Panc1 (cell line): ENCODE results near the gene XPNPEP1. TPM values are rescaled to one million over a fixed set of nuclear protein-coding genes. Genes with fewer than 3 reads are reported as not detected.

Experiments
- ATAC-seq: fragments of 200-7000 bp; cut with Tn5 transposase; 2 replicates; pipeline ENCODE4 v1.9.1; 2020; ENCODE audit warnings: mild to moderate bottlenecking, moderate library complexity
- BruUV-seq: library from RNA; stranded (reverse); fragments of 400-500 nt; replicated peaks from 2 replicates; lab custom pipeline; 2021; lab: Mats Ljungman, UMichigan
- CTCF ChIA-PET: fragments of 300-600 bp; sonication (Branson Sonifier 250); formaldehyde crosslinking; loops from one replicate; lab custom pipeline; 2022; ENCODE audit warnings: antibody characterized with exemption; lab: Charles Lee
- POLR2A ChIA-PET: fragments of 300-600 bp; sonication (Branson Sonifier 250); formaldehyde crosslinking; loops from one replicate; lab custom pipeline; 2022; ENCODE audit warnings: antibody characterized with exemption; lab: Charles Lee
- DNase-seq: peaks from one replicate; pipeline ENCODE4 v3.0.0-alpha.2; 2010; ENCODE audit warnings: low read depth, low spot score
- H3K27ac ChIP-seq: 2 replicates; pipeline ENCODE4 v1.5.1; 2011; ENCODE audit warnings: mild to moderate bottlenecking, low read length, inconsistent platforms
- H3K27me3 ChIP-seq: fragments of 200-500 bp; sonication (Bioruptor generic); 2 replicates; pipeline ENCODE4 v1.6.0; 2014; ENCODE audit warnings: low read length, inconsistent platforms; ENCODE audit not compliant: control insufficient read depth, insufficient read depth
- H3K36me3 ChIP-seq: fragments of 200-500 bp; sonication (Bioruptor generic); 2 replicates; pipeline ENCODE4 v1.5.1; 2014; ENCODE audit warnings: inconsistent platforms, mild to moderate bottlenecking, low read length, moderate library complexity; ENCODE audit not compliant: control insufficient read depth, insufficient read depth
- H3K4me1 ChIP-seq: 2 replicates; pipeline ENCODE4 v1.5.1; 2011; ENCODE audit warnings: inconsistent platforms, mild to moderate bottlenecking, low read length, moderate library complexity; ENCODE audit not compliant: control insufficient read depth, insufficient read depth
- H3K4me3 ChIP-seq, 2 experiments: 2 replicates each; pipeline ENCODE4 v1.5.1; 2011 to 2012; ENCODE audit warnings: low read depth in 2 of 2, low read length in 2 of 2, mild to moderate bottlenecking in 2 of 2, inconsistent platforms in 1 of 2, moderate library complexity in 1 of 2
- H3K9me3 ChIP-seq: fragments of 200-500 bp; sonication (Bioruptor generic); 2 replicates; pipeline ENCODE4 v1.5.1; 2014; ENCODE audit warnings: low read depth, mild to moderate bottlenecking, inconsistent platforms, low read length, moderate library complexity; ENCODE audit not compliant: control insufficient read depth, insufficient read depth
- CTCF ChIP-seq: fragments of 450-650 bp; IDR thresholded peaks from 2 replicates; pipeline ENCODE4 v1.5.1; 2017; ENCODE audit warnings: mild to moderate bottlenecking
- POLR2AphosphoS5 ChIP-seq: IDR thresholded peaks from 2 replicates; pipeline ENCODE4 v1.6.1; 2012; ENCODE audit warnings: mild to moderate bottlenecking, low read depth, low read length, moderate library complexity
- REST ChIP-seq, 2 experiments: IDR thresholded peaks; 2 replicates each; pipeline ENCODE4 v1.6.1; 2011 to 2012; ENCODE audit warnings: low read depth in 2 of 2, control low read depth in 1 of 2, low read length in 1 of 2, mild to moderate bottlenecking in 1 of 2, moderate library complexity in 1 of 2; ENCODE audit not compliant: insufficient read depth in 1 of 2
- SIN3A ChIP-seq: IDR thresholded peaks from 2 replicates; pipeline ENCODE4 v1.6.1; 2012; ENCODE audit warnings: low read depth, mild to moderate bottlenecking, low read length, moderate library complexity, borderline replicate concordance; ENCODE audit not compliant: insufficient read depth
- TCF7L2 ChIP-seq: IDR thresholded peaks from 2 replicates; pipeline ENCODE4 v1.6.1; 2011; ENCODE audit warnings: mild to moderate bottlenecking, low read depth, low read length, inconsistent platforms
- in situ Hi-C: cut with HindIII; loops from 2 replicates; pipeline ENCODE4 v1.10.0; 2016; ENCODE audit warnings: low sequenced_read_pairs, low pct_unique_long_range_greater_than_20kb
- intact Hi-C: fragments of 100-400 bp; cut with micrococcal nuclease; formaldehyde crosslinking; loops from one replicate; pipeline ENCODE4 v1.10.0; 2022; ENCODE audit not compliant: unreplicated experiment
- total RNA-seq: library from RNA; stranded (reverse); gene quantifications from one replicate; pipeline ENCODE4 v1.2.1, GENCODE V29; 2021; ENCODE audit not compliant: unreplicated experiment

Gene XPNPEP1
- total RNA-seq, 1 experiment from 2014 or later, result 61.2 TPM

GRCh38 chr10:109892931-109893330 is 30.4 kb downstream of the XPNPEP1 start:
- TF ChIP-seq POLR2AphosphoS5 (no peak), SIN3A (no peak), TCF7L2 (no peak), CTCF (no peak), REST (IDR thresholded peaks at IDR 0.05; ENCODE audit: insufficient read depth in 1 of 2, low read depth in 2 of 2, low read length in 1 of 2) (no peak)
- ATAC-seq (no peak), DNase-seq (no peak)
- ChIA-PET POLR2A (no interaction called here), CTCF (no interaction called here)
- H3K4me1 ChIP-seq, result no peaks in the 10 kb centered on the region
- no TSS peak for BruUV-seq
- peaks cover 7% of the 10 kb centered on the region for H3K36me3 ChIP-seq
- no peak overlapping the region for H3K4me3 ChIP-seq
- no peak overlapping the region for H3K27ac ChIP-seq
- no peaks in the 10 kb centered on the region for H3K27me3 ChIP-seq
- H3K9me3 ChIP-seq, result no peaks in the 10 kb centered on the region
- intact Hi-C loops (no loop called here), in situ Hi-C loops (no loop called here)

- Histone ChIP-seq H3K27ac (no peak overlapping the region), H3K9me3 (no peaks in the 10 kb centered on the region), H3K4me1 (no peaks in the 10 kb centered on the region), H3K4me3 (no peak overlapping the region), H3K36me3 (peaks cover 9% of the 10 kb centered on the region), H3K27me3 (no peaks in the 10 kb centered on the region)
- ChIA-PET CTCF (no interaction called here), POLR2A (no interaction called here)
- intact Hi-C loops (no loop called here), in situ Hi-C loops (no loop called here)
- DNase-seq (no peak), ATAC-seq (no peak)
- TF ChIP-seq REST (IDR thresholded peaks at IDR 0.05; ENCODE audit: insufficient read depth in 1 of 2, low read depth in 2 of 2, low read length in 1 of 2), result no peak
- TF ChIP-seq TCF7L2, result no peak
- no peak for TF ChIP-seq CTCF
- TF ChIP-seq POLR2AphosphoS5, result no peak
- TF ChIP-seq SIN3A, result no peak
- BruUV-seq, result no TSS peak
Measured at GRCh38 chr10:109892117-109892516, 31.2 kb downstream of the XPNPEP1 start.
